G401.6 (cell line): Measurements from ENCODE around the gene NPSR1.

Experiments used
- FAIRE-seq: peaks from 2 replicates; lab custom pipeline; 2012; peaks lifted over from hg19 to GRCh38; lab: Jason Lieb, UNC

Gene NPSR1

GRCh38 chr7:34723338-34723737, 65.3 kb downstream of the NPSR1 start:
- no peak for FAIRE-seq

GRCh38 chr7:34723866-34724490, 66.0 kb downstream of the NPSR1 start:
- FAIRE-seq = no peak

GRCh38 chr7:34726221-34726620, 68.2 kb downstream of the NPSR1 start:
- no peak for FAIRE-seq

- FAIRE-seq = no peak
Measured at GRCh38 chr7:34727464-34727995, 69.5 kb downstream of the NPSR1 start.

GRCh38 chr7:34728156-34728555, 70.1 kb downstream of the NPSR1 start:
- FAIRE-seq = no peak

- no peak for FAIRE-seq
Measured at GRCh38 chr7:34734771-34735170, 76.8 kb downstream of the NPSR1 start.

- no peak for FAIRE-seq
Measured at GRCh38 chr7:34735526-34735925, 77.5 kb downstream of the NPSR1 start.

GRCh38 chr7:34739651-34740300, 81.8 kb downstream of the NPSR1 start:
- no peak for FAIRE-seq

GRCh38 chr7:34740840-34741239, 82.8 kb downstream of the NPSR1 start:
- FAIRE-seq = no peak

- no peak for FAIRE-seq
Measured at GRCh38 chr7:34747176-34747781, 89.3 kb downstream of the NPSR1 start.

- FAIRE-seq = no peak
Measured at GRCh38 chr7:34747867-34748727, 90.1 kb downstream of the NPSR1 start.

- FAIRE-seq = no peak
Measured at GRCh38 chr7:34748728-34749089, 90.7 kb downstream of the NPSR1 start.

GRCh38 chr7:34749446-34749845, 91.4 kb downstream of the NPSR1 start:
- no peak for FAIRE-seq

GRCh38 chr7:34750209-34750608, 92.2 kb downstream of the NPSR1 start:
- FAIRE-seq = no peak

- FAIRE-seq = no peak
Measured at GRCh38 chr7:34750636-34751035, 92.6 kb downstream of the NPSR1 start.

GRCh38 chr7:34751725-34752643, 94.0 kb downstream of the NPSR1 start:
- FAIRE-seq = no peak

GRCh38 chr7:34752929-34753328, 94.9 kb downstream of the NPSR1 start:
- no peak for FAIRE-seq

- FAIRE-seq = no peak
Measured at GRCh38 chr7:34755008-34755407, 97.0 kb downstream of the NPSR1 start.

GRCh38 chr7:34756025-34756437, 98.0 kb downstream of the NPSR1 start:
- FAIRE-seq = no peak

GRCh38 chr7:34756691-34757090, 98.7 kb downstream of the NPSR1 start:
- no peak for FAIRE-seq

- no peak for FAIRE-seq
Measured at GRCh38 chr7:34757570-34758110, 99.6 kb downstream of the NPSR1 start.
